H1 (cell line): Measurements from ENCODE around the gene ISM1. TPM values are rescaled to one million over a fixed set of nuclear protein-coding genes. Genes with fewer than 3 reads are reported as not detected.

ENCODE experiments used
- CHD7 ChIP-seq: fragments of 300-600 bp; sonication (generic); IDR thresholded peaks from 2 replicates; pipeline ENCODE4 v1.7.1; 2012; ENCODE audit warnings: low read length, moderate library complexity, mild to moderate bottlenecking, inconsistent platforms; ENCODE audit not compliant: insufficient replicate concordance
- CTCF ChIP-seq, 3 experiments: IDR thresholded peaks; 1 replicate in 2 of 3; 2 replicates in 1 of 3; pipeline versions ENCODE4 v1.5.1 to v1.6.1; 2011; ENCODE audit warnings: low read length in 3 of 3, mild to moderate bottlenecking in 3 of 3, inconsistent platforms in 2 of 3, low read depth in 1 of 3, moderate library complexity in 1 of 3; ENCODE audit not compliant: insufficient read depth in 1 of 3; ENCODE audit errors: control extremely low read depth in 1 of 3
- EP300 ChIP-seq, 2 experiments: IDR thresholded peaks; 1 replicate in 1 of 2; 2 replicates in 1 of 2; pipeline ENCODE4 v1.6.1; 2011 to 2012; ENCODE audit warnings: low read depth in 2 of 2, low read length in 2 of 2, mild to moderate bottlenecking in 2 of 2, borderline replicate concordance in 1 of 2, inconsistent platforms in 1 of 2, moderate library complexity in 1 of 2
- MAX ChIP-seq: IDR thresholded peaks from 2 replicates; pipeline ENCODE4 v1.6.1; 2012; ENCODE audit warnings: inconsistent platforms
- NANOG ChIP-seq: IDR thresholded peaks from 2 replicates; pipeline ENCODE4 v1.6.1; 2011; ENCODE audit warnings: low read length, low read depth, mild to moderate bottlenecking, inconsistent platforms; ENCODE audit not compliant: insufficient read depth, poor library complexity, severe bottlenecking
- PHF8 ChIP-seq: fragments of 200-600 bp; sonication (generic); conservative IDR thresholded peaks from 2 replicates; pipeline ENCODE4 v1.7.1; 2012; ENCODE audit warnings: low read depth, mild to moderate bottlenecking, inconsistent platforms, low read length, moderate library complexity
- POLR2A ChIP-seq, 2 experiments: IDR thresholded peaks; 1 replicate in 1 of 2; 2 replicates in 1 of 2; pipeline ENCODE4 v1.6.1; 2011; ENCODE audit warnings: low read depth in 2 of 2, low read length in 2 of 2, mild to moderate bottlenecking in 2 of 2; ENCODE audit errors: control extremely low read depth in 1 of 2
- SUZ12 ChIP-seq: fragments of 200-600 bp; sonication (generic); IDR thresholded peaks from 2 replicates; pipeline ENCODE4 v1.6.1; 2012; ENCODE audit warnings: mild to moderate bottlenecking, inconsistent platforms, low read length, moderate library complexity, mixed read lengths
- YY1 ChIP-seq: IDR thresholded peaks from 2 replicates; pipeline ENCODE4 v1.6.1; 2011; ENCODE audit warnings: low read depth, mild to moderate bottlenecking, low read length
- polyA plus RNA-seq, 7 experiments: library from polyadenylated mRNA; depleted of rRNA in 3 of 7; stranded (reverse) in 5 of 7; unstranded in 2 of 7; fragments of >200 nt in 5 of 7; fragments of 200-250 nt in 2 of 7; gene quantifications; 1 replicate in 5 of 7; 2 replicates in 1 of 7; 4 replicates in 1 of 7; pipeline versions ENCODE4 v1.2.1 to v1.2.3, GENCODE V29; 2011 to 2013; ENCODE audit warnings: missing spikeins in 2 of 7, mixed read lengths in 2 of 7
- total RNA-seq: library from RNA; stranded (reverse); fragmentation: NEBNext Ultra II Directional; extraction: Animal tissue kit (Norgen Biotek cat#: 25700); gene quantifications from 2 replicates; pipeline ENCODE4 v1.2.1, GENCODE V29; 2021

The ISM1 gene
- total and polyA plus RNA-seq, 2 of the 8 experiments (the other 6 are each of a cell fraction or from before 2014, with no cell fraction given), result 0.62 to 0.97 TPM

GRCh38 chr20:13229538-13229937 is 8.5 kb downstream of the ISM1 start (continued):
- TF ChIP-seq CHD7, result no peak
- no peak for TF ChIP-seq CTCF (IDR thresholded peaks at IDR 0.05; ENCODE audit: control extremely low read depth in 1 of 3, insufficient read depth in 1 of 3, low read depth in 1 of 3, low read length in 3 of 3)
- no peak for TF ChIP-seq EP300 (IDR thresholded peaks at IDR 0.05; ENCODE audit: borderline replicate concordance in 1 of 2, low read depth in 2 of 2, low read length in 2 of 2)
- TF ChIP-seq POLR2A (IDR thresholded peaks at IDR 0.05; ENCODE audit: control extremely low read depth in 1 of 2, low read depth in 2 of 2, low read length in 2 of 2), result no peak
- TF ChIP-seq MAX, result no peak
- TF ChIP-seq SUZ12, result no peak
- TF ChIP-seq YY1, result no peak
- no peak for TF ChIP-seq NANOG
- TF ChIP-seq PHF8, result no peak
